GM18909 (cell line): ENCODE measurements around the gene AGAP1.

Source experiments
- ATAC-seq: cut with Tn5 transposase; IDR thresholded peaks from one replicate; pipeline ENCODE4 v1.9.1; 2021; ENCODE audit warnings: mild to moderate bottlenecking; ENCODE audit not compliant: unreplicated experiment, poor library complexity

Gene AGAP1

GRCh38 chr2:235721625-235722024 lies 227.8 kb downstream of the AGAP1 start:
- ATAC-seq, result no peak

- ATAC-seq, result no peak
Measured at GRCh38 chr2:235722869-235723268, 229.0 kb downstream of the AGAP1 start.

DNA sequence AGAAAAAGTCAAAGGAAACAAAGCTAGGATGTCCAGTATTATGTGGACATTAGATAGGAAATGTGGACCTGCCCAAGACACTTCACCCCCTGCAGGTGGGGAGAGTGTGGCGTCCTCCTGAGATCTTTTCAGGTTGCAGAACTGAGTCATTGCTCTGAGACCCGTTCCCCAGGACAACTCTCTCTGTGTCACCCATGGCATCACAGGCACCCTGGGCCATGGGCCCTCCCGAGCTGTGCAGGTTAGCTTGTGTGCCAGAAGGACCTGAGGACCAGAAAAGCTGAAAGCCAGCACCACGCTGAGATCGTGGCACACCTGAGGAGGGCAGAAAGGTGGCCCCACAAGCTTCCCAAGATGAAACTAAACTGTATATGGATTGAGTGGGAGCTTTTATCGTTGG lies 229.5 kb downstream of the AGAP1 start:
- ATAC-seq, result no peak

DNA sequence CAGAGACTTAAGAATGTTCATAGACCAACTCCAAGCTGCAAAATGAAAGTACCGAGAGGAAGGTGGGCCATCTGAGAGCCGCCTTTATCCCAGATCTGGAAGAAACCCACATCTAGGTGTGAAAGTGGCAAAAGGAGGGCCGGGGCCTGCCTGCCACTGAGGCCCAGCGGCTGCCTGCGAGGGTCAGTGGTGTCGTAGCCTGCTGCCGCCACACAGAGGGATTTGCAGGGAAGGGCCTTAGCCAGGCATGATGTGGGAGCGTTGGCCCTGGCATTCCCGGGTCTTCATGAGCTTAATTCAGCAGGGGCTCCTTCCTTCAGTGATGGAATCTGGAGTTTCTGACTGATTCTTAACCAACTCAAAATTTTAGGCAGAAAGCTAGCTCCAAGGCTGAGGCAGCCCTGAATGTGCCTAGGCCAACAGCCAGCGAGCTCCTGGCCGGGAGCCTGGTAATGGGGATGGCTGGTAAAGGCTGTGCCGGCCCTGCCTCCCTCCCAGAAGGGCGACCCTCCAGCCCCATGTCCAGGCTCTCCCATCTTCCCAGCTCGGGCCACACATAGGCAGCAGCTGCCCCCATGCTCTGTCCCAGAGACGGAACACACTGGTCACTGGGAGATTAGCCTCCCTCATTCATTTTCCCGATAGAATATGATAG lies 230.1 kb downstream of the AGAP1 start:
- ATAC-seq, result no peak

DNA sequence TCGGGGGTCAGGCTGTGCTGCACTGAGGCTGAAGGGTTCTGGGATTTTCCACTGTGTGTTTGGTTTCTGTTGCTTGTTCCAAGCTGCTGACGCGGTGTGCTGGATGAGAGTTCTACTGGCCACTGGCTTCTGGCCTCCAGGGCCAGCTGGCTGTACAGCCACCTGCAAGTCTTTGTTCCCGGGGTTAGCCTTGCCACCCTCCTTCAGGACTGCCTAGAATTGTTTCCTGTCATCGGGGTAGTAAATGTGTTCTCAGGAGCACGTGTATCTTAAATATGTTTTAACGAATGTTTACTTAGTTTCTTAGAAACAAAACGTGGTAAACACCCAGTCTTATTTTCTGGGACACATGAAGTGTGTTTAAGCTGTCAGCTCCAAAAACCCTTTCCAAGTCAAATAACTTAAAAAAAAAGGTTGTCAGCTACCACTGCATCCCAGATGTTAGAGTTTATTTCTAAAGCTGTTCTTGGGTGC lies 231.2 kb downstream of the AGAP1 start:
- ATAC-seq, result no peak

- no peak for ATAC-seq
Measured at GRCh38 chr2:235725841-235726240, 232.0 kb downstream of the AGAP1 start.

GRCh38 chr2:235726554-235726953 lies 232.7 kb downstream of the AGAP1 start:
- no peak for ATAC-seq

GRCh38 chr2:235727174-235727573 lies 233.3 kb downstream of the AGAP1 start:
- no peak for ATAC-seq

GRCh38 chr2:235727891-235728799 lies 234.3 kb downstream of the AGAP1 start:
- ATAC-seq, result no peak

- ATAC-seq, result no peak
Measured at GRCh38 chr2:235728800-235729556, 235.1 kb downstream of the AGAP1 start.

- no peak for ATAC-seq
Measured at GRCh38 chr2:235729557-235729947, 235.7 kb downstream of the AGAP1 start.

GRCh38 chr2:235730115-235730514 lies 236.3 kb downstream of the AGAP1 start:
- ATAC-seq, result no peak

DNA sequence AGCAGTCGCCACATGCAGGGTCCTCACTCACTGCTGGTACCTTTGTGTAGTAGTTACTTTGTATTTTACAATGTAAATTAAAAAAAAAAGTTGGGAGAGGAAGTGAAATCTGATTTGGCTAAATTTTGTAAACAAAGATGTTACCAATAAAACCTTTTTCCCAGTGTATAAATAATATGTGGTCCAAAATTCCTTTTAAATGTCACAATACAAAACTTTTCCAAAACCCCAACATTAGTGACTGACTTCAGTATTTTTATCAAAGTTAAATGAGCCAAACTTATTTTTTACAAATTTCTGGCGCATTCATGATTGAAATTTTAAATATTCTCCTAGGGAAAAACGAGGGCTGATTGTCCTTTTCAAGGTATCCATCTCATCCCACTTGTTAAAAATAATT lies 239.9 kb downstream of the AGAP1 start:
- no peak for ATAC-seq

DNA sequence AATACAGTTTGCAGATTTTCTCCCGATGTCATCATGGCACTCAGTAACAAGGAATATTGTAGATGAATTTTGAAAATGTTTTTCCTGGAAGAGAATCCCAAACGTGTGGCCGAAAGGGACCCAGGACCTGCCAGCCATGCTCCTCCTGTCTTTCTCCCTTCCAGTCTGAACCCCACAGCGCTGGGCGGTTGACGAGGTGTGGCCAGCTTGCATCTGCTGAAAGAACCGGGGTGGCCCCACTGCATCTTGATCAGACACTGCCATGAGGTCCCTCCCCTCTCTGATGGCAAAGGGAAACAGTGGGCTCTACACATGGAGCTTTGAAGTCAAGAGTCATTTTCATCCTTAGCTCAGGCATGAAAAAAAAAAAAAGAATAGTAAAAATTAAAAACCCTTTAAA lies 240.3 kb downstream of the AGAP1 start:
- no peak for ATAC-seq

- ATAC-seq, result no peak
Measured at GRCh38 chr2:235734688-235735231, 240.9 kb downstream of the AGAP1 start.

DNA sequence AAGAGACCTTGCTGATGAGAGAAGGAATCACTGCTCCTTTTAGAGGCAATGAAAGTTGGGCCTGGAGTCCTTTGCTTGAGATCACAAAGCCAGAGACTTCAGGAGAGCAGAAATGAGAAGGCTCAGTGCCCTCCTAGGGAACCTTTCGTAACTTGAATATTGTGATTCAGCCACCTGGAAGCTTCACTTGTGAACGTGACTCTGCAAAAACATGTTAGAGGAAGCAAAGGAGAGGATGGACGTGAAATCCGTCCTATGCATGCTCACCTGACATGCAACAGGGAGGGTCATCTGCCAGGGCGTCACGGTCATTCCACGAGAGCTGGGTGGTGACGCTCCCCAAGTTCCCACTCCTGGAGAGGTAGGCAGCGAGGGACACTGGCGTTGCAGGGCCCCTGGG lies 243.6 kb downstream of the AGAP1 start:
- ATAC-seq, result no peak

GRCh38 chr2:235737840-235738239 lies 244.0 kb downstream of the AGAP1 start:
- ATAC-seq, result no peak

DNA sequence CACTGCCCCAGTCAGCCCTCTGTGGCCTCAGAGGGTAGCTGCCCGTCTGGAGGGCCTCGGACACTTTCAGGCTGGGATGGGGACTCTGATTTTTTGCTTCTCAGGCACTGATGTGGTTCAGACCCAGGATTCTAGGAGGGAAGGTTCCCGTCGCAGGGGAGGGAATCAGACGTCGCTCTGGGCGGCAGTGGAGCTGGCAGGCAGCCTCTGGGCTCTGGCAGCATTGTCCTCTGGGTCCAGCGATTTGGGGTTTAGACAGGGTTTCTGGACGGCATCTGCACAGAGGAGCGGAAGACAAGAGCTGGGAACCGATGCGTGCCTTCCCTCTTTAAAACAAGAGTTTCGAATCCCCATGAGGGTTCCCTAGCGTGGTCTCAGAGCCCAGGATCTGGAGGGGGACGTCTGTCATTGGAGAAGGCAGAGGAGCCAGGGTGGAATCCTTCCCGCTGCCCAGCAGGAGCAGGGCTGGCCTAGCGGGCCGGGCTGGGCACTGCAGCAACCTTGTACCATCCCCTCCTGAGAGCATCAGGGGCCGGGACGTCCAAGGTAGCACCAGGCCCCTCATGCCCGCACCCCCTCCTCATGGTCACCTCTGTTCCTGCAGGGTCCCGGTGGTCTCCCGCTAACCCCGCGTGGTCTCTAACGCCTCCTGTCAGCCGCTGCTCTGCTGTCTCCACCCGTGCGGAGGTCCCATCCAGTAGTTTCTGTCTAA lies 246.0 kb downstream of the AGAP1 start:
- no peak for ATAC-seq

GRCh38 chr2:235740821-235741220 lies 247.0 kb downstream of the AGAP1 start:
- ATAC-seq, result no peak

- no peak for ATAC-seq
Measured at GRCh38 chr2:235744161-235744560, 250.3 kb downstream of the AGAP1 start.
